GM19043 (cell line): Measurements from ENCODE around the gene PET100.

Experiments used
- ATAC-seq: cut with Tn5 transposase; IDR thresholded peaks from one replicate; pipeline ENCODE4 v1.9.1; 2021; ENCODE audit warnings: low read depth; ENCODE audit not compliant: unreplicated experiment

Gene PET100

GRCh38 chr19:7611541-7612279 lies 17.9 kb upstream of the PET100 start:
- no peak for ATAC-seq

GRCh38 chr19:7612282-7613274 lies 17.0 kb upstream of the PET100 start:
- ATAC-seq: no peak

GRCh38 chr19:7614859-7615741 lies 14.5 kb upstream of the PET100 start:
- no peak for ATAC-seq

- no peak for ATAC-seq
Observed at GRCh38 chr19:7617172-7617571, 12.4 kb upstream of the PET100 start.

- ATAC-seq: no peak
Observed at GRCh38 chr19:7617735-7618134, 11.9 kb upstream of the PET100 start.

- no peak for ATAC-seq
Observed at GRCh38 chr19:7618348-7618747, 11.2 kb upstream of the PET100 start.

GRCh38 chr19:7618771-7619510 lies 10.7 kb upstream of the PET100 start:
- no peak for ATAC-seq

- ATAC-seq: no peak
Observed at GRCh38 chr19:7619671-7620441, 9.7 kb upstream of the PET100 start.

GRCh38 chr19:7620442-7621412 lies 8.9 kb upstream of the PET100 start:
- ATAC-seq: no peak

GRCh38 chr19:7622933-7623685 lies 6.5 kb upstream of the PET100 start:
- no peak for ATAC-seq

GRCh38 chr19:7623725-7624603 lies 5.6 kb upstream of the PET100 start:
- no peak for ATAC-seq

GRCh38 chr19:7624810-7625209 lies 4.8 kb upstream of the PET100 start:
- ATAC-seq: no peak

- no peak for ATAC-seq
Observed at GRCh38 chr19:7625763-7626372, 3.7 kb upstream of the PET100 start.

- no peak for ATAC-seq
Observed at GRCh38 chr19:7627166-7627565, 2.4 kb upstream of the PET100 start.

GRCh38 chr19:7628589-7629311 lies 843 bp upstream of the PET100 start:
- no peak for ATAC-seq
